OCI-LY7 (cell line): Measurements from ENCODE around the gene CRHR2. TPM values are rescaled to one million over a fixed set of nuclear protein-coding genes. Genes with fewer than 3 reads are reported as not detected.

Experiments
- BruUV-seq: library from RNA; stranded (reverse); fragments of 400-500 nt; replicated peaks from 2 replicates; lab custom pipeline; 2021; lab: Mats Ljungman, UMichigan
- CTCF ChIA-PET: fragments of 300-600 bp; sonication (Branson Sonifier 250); formaldehyde crosslinking; loops from one replicate; lab custom pipeline; 2022; ENCODE audit warnings: antibody characterized with exemption; ENCODE audit not compliant: unreplicated experiment; lab: Charles Lee
- POLR2A ChIA-PET: fragments of 300-600 bp; sonication (Branson Sonifier 250); formaldehyde crosslinking; loops from one replicate; lab custom pipeline; 2022; ENCODE audit warnings: antibody characterized with exemption; lab: Charles Lee
- DNase-seq: peaks from one replicate; pipeline ENCODE4 v3.0.0-alpha.2; 2015; ENCODE audit warnings: low spot score
- H2AFZ ChIP-seq: fragments of 200-600 bp; sonication (generic), shearing (Covaris generic); 2 replicates; pipeline ENCODE4 v1.6.1; 2014; ENCODE audit warnings: mild to moderate bottlenecking, antibody characterized with exemption, low read length, moderate library complexity
- H3K27ac ChIP-seq: fragments of 200-600 bp; sonication (generic); 2 replicates; pipeline ENCODE4 v1.5.1; 2014; ENCODE audit warnings: mixed run types, low read depth, mild to moderate bottlenecking, moderate library complexity, low read length, inconsistent platforms; ENCODE audit not compliant: poor library complexity, severe bottlenecking
- H3K36me3 ChIP-seq: fragments of 200-600 bp; sonication (generic); 2 replicates; pipeline ENCODE4 v1.6.1; 2014; ENCODE audit warnings: mild to moderate bottlenecking, antibody characterized with exemption, low read length, moderate library complexity, mixed read lengths; ENCODE audit not compliant: insufficient read depth
- H3K4me1 ChIP-seq: fragments of 200-600 bp; sonication (generic); 2 replicates; pipeline ENCODE4 v1.5.1; 2014; ENCODE audit warnings: mild to moderate bottlenecking, low read length; ENCODE audit not compliant: insufficient read depth, poor library complexity, severe bottlenecking
- H3K4me2 ChIP-seq: fragments of 200-600 bp; sonication (generic); 2 replicates; pipeline ENCODE4 v1.6.1; 2014; ENCODE audit warnings: mild to moderate bottlenecking, low read length
- H3K4me3 ChIP-seq: fragments of 200-600 bp; sonication (generic); 2 replicates; pipeline ENCODE4 v1.5.1; 2014; ENCODE audit warnings: mild to moderate bottlenecking, low read depth, low read length; ENCODE audit not compliant: poor library complexity, severe bottlenecking
- H3K79me2 ChIP-seq: fragments of 200-600 bp; sonication (generic); 2 replicates; pipeline ENCODE4 v1.6.1; 2016; ENCODE audit warnings: low read depth, mild to moderate bottlenecking, low read length, moderate library complexity, mixed read lengths; ENCODE audit not compliant: insufficient read depth
- H3K9me2 ChIP-seq: fragments of 200-600 bp; sonication (generic); 2 replicates; pipeline ENCODE4 v1.6.1; 2016; ENCODE audit warnings: mild to moderate bottlenecking, low read length, mixed read lengths; ENCODE audit not compliant: insufficient read depth
- H3K9me3 ChIP-seq: fragments of 200-600 bp; sonication (generic); 2 replicates; pipeline ENCODE4 v1.6.1; 2014; ENCODE audit warnings: mild to moderate bottlenecking, mixed run types, low read length, mixed read lengths
- H4K20me1 ChIP-seq: fragments of 200-600 bp; sonication (generic); 2 replicates; pipeline ENCODE4 v1.6.1; 2014; ENCODE audit warnings: mild to moderate bottlenecking, antibody characterized with exemption, low read length, moderate library complexity, mixed read lengths; ENCODE audit not compliant: insufficient read depth
- CTCF ChIP-seq: fragments of 200-600 bp; sonication (generic); conservative IDR thresholded peaks from 2 replicates; pipeline ENCODE4 v1.5.1; 2014; ENCODE audit warnings: mild to moderate bottlenecking, antibody characterized with exemption, low read length, moderate library complexity, mixed read lengths
- EZH2phosphoT487 ChIP-seq: fragments of 200-600 bp; sonication (generic); IDR thresholded peaks from 2 replicates; pipeline ENCODE4 v1.6.1; 2018; ENCODE audit warnings: low read depth, borderline replicate concordance, mild to moderate bottlenecking, mixed run types, antibody characterized with exemption, low read length, moderate library complexity, mixed read lengths
- intact Hi-C: fragments of 100-400 bp; cut with micrococcal nuclease; formaldehyde crosslinking; loops from one replicate; pipeline ENCODE4 v1.10.0; 2022; ENCODE audit not compliant: unreplicated experiment
- total RNA-seq, 2 experiments: library from RNA; depleted of rRNA in 1 of 2; stranded (reverse); fragments of >200 nt in 1 of 2; shearing (Covaris generic) in 1 of 2; gene quantifications; 2 replicates each; pipeline ENCODE4 v1.2.3, GENCODE V29; 2014 to 2022

The CRHR2 gene
- total RNA-seq, 2 experiments from 2014 or later, result not detected

- no peaks in the 10 kb centered on the region for H3K36me3 ChIP-seq
- intact Hi-C loops, result no loop called here
- no peaks in the 10 kb centered on the region for H3K9me3 ChIP-seq
- ChIA-PET CTCF (no interaction called here), POLR2A (no interaction called here)
- no peaks in the 10 kb centered on the region for H4K20me1 ChIP-seq
- TF ChIP-seq CTCF, result no peak
- no peak for TF ChIP-seq EZH2phosphoT487
- no peaks in the 10 kb centered on the region for H3K79me2 ChIP-seq
- no peak overlapping the region for H3K27ac ChIP-seq
- H3K4me2 ChIP-seq, result no peak overlapping the region
- no peak overlapping the region for H2AFZ ChIP-seq
- H3K4me1 ChIP-seq, result peaks cover 27% of the 10 kb centered on the region
- H3K4me3 ChIP-seq, result no peak overlapping the region
- BruUV-seq, result no TSS peak
- no peak for DNase-seq
- no peaks in the 10 kb centered on the region for H3K9me2 ChIP-seq
Observed at GRCh38 chr7:30730996-30731395, 48.7 kb upstream of the CRHR2 start.

- no peak overlapping the region for H2AFZ ChIP-seq
- no peak overlapping the region for H3K4me2 ChIP-seq
- no peaks in the 10 kb centered on the region for H3K36me3 ChIP-seq
- no peaks in the 10 kb centered on the region for H3K79me2 ChIP-seq
- POLR2A ChIA-PET, result no interaction called here
- no peak overlapping the region for H3K27ac ChIP-seq
- no peaks in the 10 kb centered on the region for H3K9me3 ChIP-seq
- peaks cover 27% of the 10 kb centered on the region for H3K4me1 ChIP-seq
- no peak overlapping the region for H3K4me3 ChIP-seq
- CTCF ChIA-PET, result interaction anchor here (0.6 kb wide), 1 partner anchor 39 kb away, joined by 3 read pairs; no protein-coding TSS in a partner anchor
- intact Hi-C loops, result no loop called here
- DNase-seq, result no peak
- H3K9me2 ChIP-seq, result no peaks in the 10 kb centered on the region
- no TSS peak for BruUV-seq
- no peaks in the 10 kb centered on the region for H4K20me1 ChIP-seq
- TF ChIP-seq EZH2phosphoT487, result no peak
- TF ChIP-seq CTCF, result no peak
Observed at GRCh38 chr7:30730097-30730496, 47.8 kb upstream of the CRHR2 start.

GRCh38 chr7:30729642-30730041 is 47.4 kb upstream of the CRHR2 start:
- Histone ChIP-seq H3K36me3 (no peaks in the 10 kb centered on the region), H3K4me2 (no peak overlapping the region), H4K20me1 (no peaks in the 10 kb centered on the region), H3K79me2 (no peaks in the 10 kb centered on the region), H3K4me1 (peaks cover 27% of the 10 kb centered on the region), H3K9me3 (no peaks in the 10 kb centered on the region), H2AFZ (no peak overlapping the region), H3K4me3 (no peak overlapping the region), H3K27ac (no peak overlapping the region), H3K9me2 (no peaks in the 10 kb centered on the region)
- intact Hi-C loops, result no loop called here
- ChIA-PET POLR2A (no interaction called here), CTCF (no interaction called here)
- DNase-seq, result no peak
- no peak for TF ChIP-seq CTCF
- no peak for TF ChIP-seq EZH2phosphoT487
- no TSS peak for BruUV-seq
